ENCODE measurements around the gene LRRC4C.

DNA sequence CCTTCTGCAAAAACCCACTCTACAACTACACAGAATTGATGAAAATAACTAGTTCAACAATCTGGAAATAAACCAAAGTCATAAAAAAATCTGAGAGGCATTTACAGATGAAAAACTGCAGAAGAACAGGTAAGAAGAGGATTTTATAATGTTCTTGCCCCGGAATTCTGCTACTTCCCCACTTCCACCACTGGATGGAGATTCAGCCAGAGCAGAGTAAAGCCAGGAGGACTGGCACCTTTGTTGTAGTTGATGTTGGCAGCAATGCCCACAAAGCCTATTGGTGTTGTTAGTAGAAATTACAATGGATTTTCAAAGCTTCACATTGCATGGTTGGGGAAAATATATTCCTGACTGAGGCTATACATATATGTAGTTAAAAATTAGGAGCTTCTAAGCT, 640.2 kb downstream of the LRRC4C start:
- TF ChIP-seq, protein P1, sequence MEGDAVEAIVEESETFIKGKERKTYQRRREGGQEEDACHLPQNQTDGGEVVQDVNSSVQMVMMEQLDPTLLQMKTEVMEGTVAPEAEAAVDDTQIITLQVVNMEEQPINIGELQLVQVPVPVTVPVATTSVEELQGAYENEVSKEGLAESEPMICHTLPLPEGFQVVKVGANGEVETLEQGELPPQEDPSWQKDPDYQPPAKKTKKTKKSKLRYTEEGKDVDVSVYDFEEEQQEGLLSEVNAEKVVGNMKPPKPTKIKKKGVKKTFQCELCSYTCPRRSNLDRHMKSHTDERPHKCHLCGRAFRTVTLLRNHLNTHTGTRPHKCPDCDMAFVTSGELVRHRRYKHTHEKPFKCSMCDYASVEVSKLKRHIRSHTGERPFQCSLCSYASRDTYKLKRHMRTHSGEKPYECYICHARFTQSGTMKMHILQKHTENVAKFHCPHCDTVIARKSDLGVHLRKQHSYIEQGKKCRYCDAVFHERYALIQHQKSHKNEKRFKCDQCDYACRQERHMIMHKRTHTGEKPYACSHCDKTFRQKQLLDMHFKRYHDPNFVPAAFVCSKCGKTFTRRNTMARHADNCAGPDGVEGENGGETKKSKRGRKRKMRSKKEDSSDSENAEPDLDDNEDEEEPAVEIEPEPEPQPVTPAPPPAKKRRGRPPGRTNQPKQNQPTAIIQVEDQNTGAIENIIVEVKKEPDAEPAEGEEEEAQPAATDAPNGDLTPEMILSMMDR (IDR thresholded peaks at IDR 0.05 in 2 of 3, conservative IDR thresholded peaks at IDR 0.05 in 1 of 3; ENCODE audit: control insufficient read depth in 2 of 3, extremely low read depth in 1 of 3, insufficient read depth in 1 of 3, low read depth in 3 of 3, low read length in 3 of 3), result no peak
- TF ChIP-seq POLR2AphosphoS5 (IDR thresholded peaks at IDR 0.05; ENCODE audit: low read length) (no peak), HCFC1 (IDR thresholded peaks at IDR 0.05; ENCODE audit: low read length) (no peak), ZNF274 (IDR thresholded peaks at IDR 0.05; ENCODE audit: insufficient read depth, insufficient read length) (no peak), SUPT20H (IDR thresholded peaks at IDR 0.05; ENCODE audit: borderline replicate concordance, control insufficient read depth, low read depth, low read length) (no peak), EP300 (IDR thresholded peaks at IDR 0.05; ENCODE audit: borderline replicate concordance in 1 of 2, control insufficient read depth in 1 of 2, low read depth in 2 of 2, low read length in 2 of 2) (no peak), TAF1 (IDR thresholded peaks at IDR 0.05; ENCODE audit: borderline replicate concordance, low read depth, low read length) (no peak), FOXK2 (IDR thresholded peaks at IDR 0.05) (no peak), CEBPB (IDR thresholded peaks at IDR 0.05; ENCODE audit: borderline replicate concordance in 1 of 2, low read depth in 2 of 2, low read length in 2 of 2) (no peak), ZNF24 (IDR thresholded peaks at IDR 0.05) (no peak), RB1 (IDR thresholded peaks at IDR 0.05; ENCODE audit: borderline replicate concordance) (no peak), TBL1XR1 (IDR thresholded peaks at IDR 0.05; ENCODE audit: low read depth, low read length) (no peak), POLR2A (IDR thresholded peaks at IDR 0.05; ENCODE audit: low read depth, low read length) (no peak)
- TF ChIP-seq, protein P2, sequence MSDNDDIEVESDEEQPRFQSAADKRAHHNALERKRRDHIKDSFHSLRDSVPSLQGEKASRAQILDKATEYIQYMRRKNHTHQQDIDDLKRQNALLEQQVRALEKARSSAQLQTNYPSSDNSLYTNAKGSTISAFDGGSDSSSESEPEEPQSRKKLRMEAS (IDR thresholded peaks at IDR 0.05; ENCODE audit: low read depth, low read length), result no peak
